SKM-1 (cell line): ENCODE measurements around the gene CISD3.

Experiments
- DNase-seq: peaks from one replicate; lab custom pipeline; 2025; ENCODE audit not compliant: unreplicated experiment; lab: John Stamatoyannopoulos, UW

Gene CISD3, protein sequence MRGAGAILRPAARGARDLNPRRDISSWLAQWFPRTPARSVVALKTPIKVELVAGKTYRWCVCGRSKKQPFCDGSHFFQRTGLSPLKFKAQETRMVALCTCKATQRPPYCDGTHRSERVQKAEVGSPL

GRCh38 chr17:38729886-38730525 is at the start of gene CISD3:
TSS of gene CISD3 (plus strand) at chr17:38730341. CDS start at chr17:38730359, 18 bp downstream.
- DNase-seq: peak; percentile 68

DNA sequence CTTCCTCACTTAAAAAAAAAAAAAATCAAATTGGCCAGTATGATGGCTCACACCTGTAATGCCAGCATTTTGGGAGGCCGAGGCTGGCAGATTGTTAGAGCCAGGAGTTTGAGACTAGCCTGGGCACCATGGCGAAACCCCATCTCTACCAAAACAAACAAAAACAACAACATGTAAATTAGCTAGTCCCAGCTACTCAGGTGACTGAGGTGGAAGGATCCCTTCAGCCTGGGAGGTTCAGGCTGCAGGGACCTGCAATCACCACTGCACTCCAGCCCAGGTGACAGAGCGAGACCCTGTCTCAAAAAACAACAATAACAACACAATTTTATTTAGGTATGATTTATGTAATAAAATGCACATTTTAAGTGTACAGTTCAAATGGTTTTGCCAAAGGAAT is 49.0 kb upstream of the CISD3 start:
- DNase-seq: no peak

- no peak for DNase-seq
Observed at GRCh38 chr17:38685491-38685890, 44.6 kb upstream of the CISD3 start.

GRCh38 chr17:38687286-38687685 is 42.9 kb upstream of the CISD3 start:
- DNase-seq: no peak

DNA sequence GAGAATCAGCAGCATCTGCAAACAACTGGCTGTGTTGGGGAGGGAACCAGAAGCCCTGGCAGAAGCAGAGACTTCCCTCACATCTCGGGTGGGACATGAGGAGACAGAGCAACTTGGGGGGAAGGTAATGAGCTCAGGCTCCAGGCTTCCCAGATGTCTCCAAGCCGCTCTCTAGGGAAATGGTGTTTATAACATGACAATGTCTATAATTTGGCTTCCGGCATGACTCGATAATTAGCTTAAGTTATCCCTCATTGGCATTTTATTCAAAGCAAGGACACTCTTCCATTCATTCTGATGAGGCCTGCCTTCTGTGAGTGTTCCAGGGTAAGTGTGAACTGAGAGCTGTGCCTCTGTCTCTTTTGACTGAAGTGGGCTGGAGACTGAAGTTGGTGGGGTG is 39.8 kb upstream of the CISD3 start:
- DNase-seq: no peak

- no peak for DNase-seq
Observed at GRCh38 chr17:38691154-38691553, 39.0 kb upstream of the CISD3 start.

GRCh38 chr17:38693700-38694329 is 36.3 kb upstream of the CISD3 start:
- DNase-seq: no peak

GRCh38 chr17:38697061-38697820 is 32.9 kb upstream of the CISD3 start:
- DNase-seq: no peak

DNA sequence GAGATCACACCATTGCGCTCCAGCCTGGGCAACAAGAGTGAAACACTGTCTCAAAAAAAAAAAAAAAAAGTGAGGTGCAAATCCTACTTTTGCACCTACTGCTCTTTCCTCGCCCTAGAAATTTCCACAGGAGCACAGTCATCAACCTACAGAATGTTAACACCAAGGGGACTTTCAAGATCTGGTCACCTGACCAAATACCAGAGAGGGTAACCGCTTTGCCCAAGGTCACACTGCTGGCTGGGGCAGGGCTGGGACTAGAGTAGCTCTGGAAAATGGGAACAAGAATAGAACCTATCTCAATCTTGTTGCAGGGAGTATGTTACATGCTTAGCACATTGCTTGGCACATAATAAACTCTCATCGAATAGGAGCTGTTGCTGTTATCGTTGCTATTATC is 31.4 kb upstream of the CISD3 start:
- no peak for DNase-seq

DNA sequence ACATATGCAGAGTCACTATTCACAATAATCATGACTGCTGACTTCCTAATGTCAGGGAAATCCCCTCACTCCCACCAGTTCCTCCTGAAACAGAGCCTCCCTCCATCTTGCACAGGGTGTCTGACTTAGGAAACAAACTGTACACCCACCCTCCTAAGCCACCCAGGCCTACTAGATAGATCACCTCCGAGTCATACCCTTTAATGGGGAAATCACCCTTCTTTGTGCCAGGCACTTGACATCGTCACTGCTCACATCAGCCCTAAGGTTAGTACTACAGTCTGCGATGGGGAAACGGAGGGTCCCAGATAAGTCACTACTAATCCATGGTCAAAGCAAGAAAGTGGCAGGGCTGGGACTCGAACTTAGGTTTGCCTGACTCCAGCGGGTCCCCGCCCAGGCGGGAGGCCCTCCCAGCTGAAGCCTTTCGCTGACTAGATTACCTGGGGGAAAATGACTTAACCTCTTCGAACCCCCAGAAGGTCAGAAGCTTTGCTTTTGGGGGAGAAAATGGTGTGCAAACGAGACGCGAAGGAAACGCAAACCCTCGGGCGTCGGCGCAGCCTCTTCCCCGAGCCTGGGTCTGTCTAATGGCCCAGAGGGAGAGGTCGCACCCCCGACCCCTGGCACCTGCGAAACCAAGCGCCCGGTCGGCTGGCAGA is 28.5 kb upstream of the CISD3 start:
- DNase-seq: no peak

- peak; percentile 45 for DNase-seq
Observed at GRCh38 chr17:38702166-38702915, 27.8 kb upstream of the CISD3 start.

DNA sequence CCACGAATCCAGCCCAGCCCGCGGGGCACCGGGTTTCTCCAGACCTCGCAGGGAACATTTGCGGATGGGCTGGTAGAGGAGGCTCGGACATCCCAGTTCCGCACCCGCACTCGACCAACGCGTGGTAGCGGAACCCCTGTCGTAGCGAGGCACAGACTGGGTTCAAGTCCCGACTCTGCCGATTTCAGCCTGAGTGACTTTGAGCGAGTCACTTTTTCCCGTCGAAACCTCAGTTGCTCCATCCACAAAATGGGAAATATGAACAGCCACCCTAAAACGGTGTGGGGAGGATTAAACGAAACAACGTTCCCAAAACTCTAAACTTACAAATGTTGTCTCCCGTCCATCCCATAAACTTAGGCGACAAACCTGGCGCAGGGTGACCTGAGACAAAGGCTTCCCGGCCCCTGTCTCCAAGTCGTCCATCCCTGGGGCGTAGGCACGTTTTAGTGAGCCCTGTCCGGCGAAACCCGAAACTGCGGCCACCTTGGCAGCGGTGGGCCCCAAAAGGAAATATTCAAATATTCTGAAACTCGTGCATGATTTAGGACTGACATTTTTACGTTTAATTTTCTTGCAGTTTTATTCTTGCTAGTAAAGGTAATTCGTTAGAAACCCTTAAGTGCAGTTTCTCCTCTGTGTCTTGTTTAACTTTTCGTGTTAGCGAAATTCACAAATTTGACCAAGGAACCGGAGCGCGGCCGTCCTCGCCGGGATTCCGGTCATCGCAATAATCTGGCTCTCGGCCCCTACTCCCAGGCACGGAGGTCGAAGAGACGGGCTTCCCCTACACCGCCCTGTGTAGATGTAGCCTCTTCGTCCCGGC is 27.0 kb upstream of the CISD3 start:
- DNase-seq: no peak

DNA sequence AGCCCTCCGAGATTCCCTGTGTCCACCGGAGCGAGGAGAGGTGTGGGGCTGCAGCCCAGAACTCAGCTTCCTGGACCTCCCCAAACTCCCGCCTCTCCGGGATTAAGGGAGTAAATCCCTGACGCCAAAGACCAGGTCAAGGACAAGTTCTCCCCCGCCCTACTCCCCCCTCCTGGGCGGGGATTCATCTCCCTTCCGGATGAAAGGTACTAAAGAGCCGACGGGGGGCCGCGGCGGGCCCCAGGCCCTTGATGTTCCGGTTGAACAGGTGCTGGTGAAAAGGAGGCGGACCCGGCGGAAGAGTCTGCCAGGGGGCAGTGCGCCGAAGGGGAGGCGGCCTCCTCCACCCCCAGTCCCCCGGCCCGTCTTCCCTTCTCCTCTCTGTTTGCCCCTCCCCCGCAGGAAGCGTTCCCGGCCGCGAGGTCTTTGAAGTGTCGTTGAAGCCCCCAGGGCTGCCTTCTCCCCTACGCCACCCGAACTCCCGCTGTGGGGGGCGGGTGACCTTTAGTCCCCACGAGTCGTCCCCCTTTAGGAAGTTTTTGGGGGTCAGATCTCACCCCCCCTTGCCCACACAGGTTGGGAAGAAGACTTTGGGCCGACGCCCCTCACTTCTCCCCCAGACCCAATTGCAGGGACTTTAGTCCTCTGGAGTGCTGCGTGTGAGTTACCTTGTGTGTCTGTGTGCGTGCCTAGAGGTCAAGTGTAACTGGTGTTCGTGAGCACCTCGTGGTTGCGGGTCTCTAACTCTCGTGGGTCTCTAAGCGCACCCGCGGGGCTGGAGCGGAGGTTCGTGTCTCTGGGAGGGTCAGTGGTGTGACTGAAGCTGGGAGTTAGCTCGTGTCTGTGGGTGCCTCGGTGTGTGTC is 26.2 kb upstream of the CISD3 start:
- peak; percentile 65 for DNase-seq

DNA sequence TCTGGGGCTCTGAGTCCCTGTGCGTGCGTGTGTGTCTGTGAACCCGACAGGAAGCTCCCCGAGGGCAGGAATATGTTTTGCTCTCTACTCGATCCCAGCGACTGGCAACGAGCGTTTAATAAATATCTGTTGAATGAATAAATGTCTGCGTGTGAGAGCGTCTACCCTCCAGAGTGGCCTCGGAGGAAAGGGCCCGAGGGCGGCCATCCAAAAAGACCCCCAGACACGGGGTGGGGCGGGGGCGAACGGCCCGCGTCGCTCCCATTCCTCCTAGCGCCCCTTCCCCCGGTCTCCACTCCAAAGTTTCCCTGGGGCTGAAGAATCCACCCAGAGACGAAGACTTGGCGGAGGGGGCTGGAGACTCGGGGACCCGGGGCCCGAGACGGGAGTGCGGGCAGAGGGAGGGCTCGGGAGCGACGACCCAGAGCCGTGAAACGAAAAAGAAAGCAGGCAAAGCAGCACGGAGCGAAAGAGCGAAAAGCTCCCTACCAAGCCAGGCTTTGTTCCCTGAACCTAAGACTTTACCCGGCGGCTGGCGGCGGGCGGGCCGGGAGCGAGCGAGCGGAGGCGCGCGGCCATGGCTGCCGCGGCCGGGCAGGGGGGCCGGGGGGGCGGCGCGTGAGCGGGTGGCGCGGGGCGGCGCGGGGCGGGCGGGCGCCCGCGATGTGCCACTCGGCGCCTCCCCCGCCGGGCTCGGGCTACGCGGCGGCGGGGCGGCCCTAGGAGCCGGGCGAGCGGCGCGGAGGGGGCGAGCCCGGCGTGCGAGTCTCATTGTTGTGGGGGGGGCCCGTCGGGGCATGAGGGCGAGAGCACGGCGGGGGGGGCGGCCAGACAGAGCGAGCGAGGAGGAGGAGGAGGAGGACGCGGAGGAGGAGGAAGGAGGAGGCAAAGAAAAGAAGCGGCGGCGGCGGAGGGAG is 25.3 kb upstream of the CISD3 start, which contains the start of gene MLLT6:
Gene MLLT6, plus strand, starts transcription at position 668 of the 917 bp plus-strand sequence. CDS start 360 bp downstream, outside the sequence.
- DNase-seq: peak; percentile 55

GRCh38 chr17:38705523-38705802 is 24.7 kb upstream of the CISD3 start:
- no peak for DNase-seq

- DNase-seq: no peak
Observed at GRCh38 chr17:38705803-38706504, 24.2 kb upstream of the CISD3 start.

DNA sequence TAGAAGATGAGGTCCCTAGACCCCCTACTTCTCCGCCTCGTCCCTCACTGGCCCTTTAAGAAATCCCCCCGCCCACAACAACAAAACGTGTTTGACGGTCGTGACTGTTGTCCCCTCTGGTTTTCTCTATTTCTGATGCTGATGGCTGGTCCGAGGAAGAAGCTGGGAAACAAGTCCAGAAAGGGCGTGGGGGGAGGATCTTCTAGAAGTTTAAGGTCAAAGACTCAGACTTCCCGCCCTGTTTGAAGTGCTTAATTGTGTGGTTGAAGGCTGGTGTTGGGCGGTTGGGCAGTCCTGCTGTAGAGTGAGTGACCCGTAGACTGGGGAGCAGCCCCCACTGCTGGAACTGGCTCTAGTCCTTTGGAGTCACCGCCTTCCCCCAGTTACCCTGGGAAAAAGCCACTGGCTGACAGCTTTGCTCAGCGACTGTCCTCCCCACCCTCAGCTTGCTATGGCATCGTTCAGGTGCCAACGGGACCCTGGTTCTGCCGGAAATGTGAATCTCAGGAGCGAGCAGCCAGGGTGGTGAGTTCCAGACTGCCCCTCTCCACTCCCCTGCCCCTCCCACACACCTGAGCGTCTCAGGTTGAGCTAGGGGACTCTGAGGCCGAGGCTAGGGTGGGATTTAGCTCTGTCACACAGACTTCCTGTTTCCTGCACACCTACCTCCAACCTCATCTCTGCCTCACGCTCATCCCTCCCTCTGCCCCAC is 23.5 kb upstream of the CISD3 start:
- DNase-seq: no peak
